Endometrial microvascular endothelial cells (primary cell): Measurements from ENCODE around the gene WDFY4. TPM values are rescaled to one million over a fixed set of nuclear protein-coding genes. Genes with fewer than 3 reads are reported as not detected.

Experiments
- in situ Hi-C: cut with HindIII; loops from 2 replicates; pipeline ENCODE4 v1.10.0; 2017; ENCODE audit warnings: low sequenced_read_pairs, low pct_unique_long_range_greater_than_20kb; ENCODE audit errors: inconsistent ontology term
- total RNA-seq: library from RNA; depleted of rRNA; stranded (reverse); fragments of >200 nt; gene quantifications from one replicate; pipeline ENCODE4 v1.2.3, GENCODE V29; 2015; ENCODE audit errors: inconsistent ontology term

WDFY4 gene
- total RNA-seq, 1 donor from 2014 or later, result 13.4 TPM

- in situ Hi-C loops, result no loop called here
These were observed 93.7 kb downstream of the WDFY4 start for GRCh38 chr10:48778193-48778857.

DNA sequence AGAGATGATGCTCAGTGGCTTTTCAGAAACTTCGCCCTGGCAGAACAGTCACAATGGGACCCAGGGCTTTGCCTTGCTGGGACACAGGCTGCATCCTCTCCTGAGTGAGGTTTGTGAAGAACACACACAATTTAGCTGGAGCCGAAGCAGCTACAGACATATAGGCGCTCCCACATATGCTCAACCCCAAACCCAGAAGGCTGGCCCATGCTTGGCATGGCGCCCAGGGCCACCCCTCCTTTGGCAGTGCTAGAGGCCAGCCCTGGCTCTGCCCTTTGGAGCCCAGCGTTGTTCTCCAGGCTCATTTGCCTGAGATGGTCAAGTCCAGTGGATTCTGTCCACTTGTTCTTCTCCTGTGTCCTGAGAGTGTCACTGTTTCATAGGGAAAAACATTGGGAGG lies 94.4 kb downstream of the WDFY4 start:
- in situ Hi-C loops, result no loop called here

DNA sequence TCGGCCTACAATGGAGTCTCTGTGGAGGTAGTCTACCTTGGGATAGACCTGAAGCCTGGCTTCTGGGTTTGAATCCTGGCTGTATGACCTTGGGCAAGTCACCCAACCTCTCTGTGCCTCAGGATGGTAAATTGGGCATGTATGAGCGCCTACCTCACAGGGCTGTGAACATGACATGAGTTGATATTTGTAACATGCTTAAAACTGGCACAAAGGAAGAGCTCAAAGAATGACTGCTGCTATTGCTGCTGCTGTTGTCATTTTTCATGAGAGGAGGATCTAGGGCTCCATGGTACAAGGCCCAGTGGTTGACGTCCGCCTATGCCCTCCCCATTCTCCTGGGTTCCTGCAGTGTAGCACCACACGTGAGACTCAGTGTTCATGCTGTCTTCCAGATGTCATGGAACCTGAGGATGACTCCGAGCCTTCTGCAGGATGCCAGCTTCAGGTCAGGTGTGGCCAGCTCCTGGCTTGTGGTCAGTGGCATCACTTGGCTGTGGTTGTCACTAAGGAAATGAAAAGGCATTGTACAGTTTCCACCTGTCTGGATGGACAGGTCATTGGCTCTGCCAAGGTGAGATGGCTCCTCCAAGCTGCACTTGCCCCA lies 95.0 kb downstream of the WDFY4 start:
- in situ Hi-C loops, result no loop called here

DNA sequence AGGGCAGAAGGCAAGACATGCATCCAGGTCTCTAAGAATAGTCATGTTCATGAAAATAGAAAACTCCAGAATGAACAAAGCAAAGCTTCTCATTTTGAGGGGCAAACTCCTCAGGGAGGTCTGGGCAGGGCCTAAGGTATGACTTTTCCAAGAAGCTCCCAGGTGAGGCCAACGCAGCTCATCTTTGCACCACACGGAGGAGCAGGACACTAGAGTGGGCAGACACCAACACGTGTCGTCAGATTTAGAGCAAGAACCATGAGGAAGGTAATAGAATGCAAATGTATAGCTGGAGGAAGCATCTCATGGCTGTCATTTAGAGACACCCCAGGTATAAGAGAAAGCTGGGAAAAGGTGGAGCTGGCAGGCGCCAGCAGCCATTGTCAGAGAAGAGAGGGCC lies 95.7 kb downstream of the WDFY4 start:
- in situ Hi-C loops, result no loop called here

GRCh38 chr10:48782386-48782785 lies 97.7 kb downstream of the WDFY4 start:
- in situ Hi-C loops, result no loop called here

- in situ Hi-C loops, result no loop called here
These were observed 99.4 kb downstream of the WDFY4 start for GRCh38 chr10:48784031-48784430.

- in situ Hi-C loops, result no loop called here
These were observed 101.1 kb downstream of the WDFY4 start for GRCh38 chr10:48785796-48786195.

GRCh38 chr10:48786606-48787282 lies 102.1 kb downstream of the WDFY4 start:
- in situ Hi-C loops, result no loop called here

- in situ Hi-C loops, result no loop called here
These were observed 103.9 kb downstream of the WDFY4 start for GRCh38 chr10:48788554-48788953.

- in situ Hi-C loops, result no loop called here
These were observed 105.1 kb downstream of the WDFY4 start for GRCh38 chr10:48789486-48790456.

DNA sequence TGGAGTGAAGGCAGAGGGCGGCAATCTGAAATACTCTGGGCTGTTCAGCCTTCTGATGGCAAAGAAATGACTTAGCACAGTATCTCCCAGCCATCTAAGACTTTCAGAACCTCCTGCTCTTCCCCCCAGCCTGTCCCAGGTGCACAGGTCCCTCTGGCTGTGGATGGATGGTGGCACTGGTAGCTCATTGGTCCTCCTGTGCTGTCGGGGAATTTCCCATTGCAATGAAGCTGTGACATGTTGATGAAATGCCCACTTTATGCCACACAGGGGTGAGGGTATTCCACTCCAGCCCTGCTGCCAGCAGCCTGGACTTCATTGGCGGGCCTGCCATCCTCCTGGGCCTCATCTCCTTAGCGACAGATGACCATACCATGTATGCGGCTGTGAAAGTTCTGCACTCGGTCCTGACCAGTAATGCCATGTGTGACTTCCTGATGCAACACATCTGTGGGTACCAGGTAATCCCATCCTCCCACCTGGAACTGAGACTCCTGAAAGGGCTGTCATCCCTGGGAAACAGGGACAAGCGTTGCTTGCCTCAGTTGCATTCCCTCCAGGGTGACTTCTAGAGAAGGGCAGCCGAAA lies 105.9 kb downstream of the WDFY4 start:
- in situ Hi-C loops, result no loop called here

- in situ Hi-C loops, result no loop called here
These were observed 106.7 kb downstream of the WDFY4 start for GRCh38 chr10:48791267-48791928.

DNA sequence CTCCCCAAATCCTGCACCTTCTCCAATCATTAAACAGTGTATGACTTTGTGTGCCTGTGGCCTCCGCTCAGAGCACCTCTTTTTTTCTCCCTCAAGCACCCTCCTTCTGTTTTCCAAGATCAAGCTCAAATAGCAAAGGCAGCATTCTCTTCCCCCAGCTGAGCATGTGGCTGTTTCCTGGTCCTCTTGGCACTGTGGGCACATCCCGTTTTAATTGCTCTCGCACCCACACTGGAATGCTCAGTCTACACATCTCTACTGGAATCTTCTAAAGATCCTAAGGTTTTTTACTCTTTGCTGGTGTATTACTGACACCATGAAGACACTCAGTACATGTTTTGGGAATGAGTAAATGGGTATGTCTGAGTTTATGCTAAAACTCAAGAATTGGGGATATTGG lies 107.4 kb downstream of the WDFY4 start:
- in situ Hi-C loops, result no loop called here

GRCh38 chr10:48792687-48793096 lies 108.0 kb downstream of the WDFY4 start:
- in situ Hi-C loops, result no loop called here

DNA sequence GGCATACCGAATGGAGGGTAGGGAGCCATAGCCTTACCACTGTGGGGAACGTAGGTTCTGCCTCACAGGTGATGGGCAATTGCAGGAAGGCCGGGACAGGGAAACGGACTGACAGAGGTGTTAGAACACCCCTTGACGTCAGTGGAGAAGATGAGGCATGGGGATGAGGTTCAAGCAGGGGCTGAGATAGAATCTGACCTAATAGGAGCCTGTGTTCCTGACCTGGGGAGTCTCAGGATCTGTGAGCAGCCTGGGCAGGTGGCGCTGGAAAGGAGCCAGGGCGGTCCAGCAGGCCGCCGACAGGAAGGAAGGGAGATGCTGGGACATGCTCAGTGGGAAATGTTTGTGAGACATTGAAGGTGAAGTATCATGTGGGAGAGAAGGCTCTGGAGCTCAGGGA lies 109.4 kb downstream of the WDFY4 start:
- in situ Hi-C loops, result no loop called here

DNA sequence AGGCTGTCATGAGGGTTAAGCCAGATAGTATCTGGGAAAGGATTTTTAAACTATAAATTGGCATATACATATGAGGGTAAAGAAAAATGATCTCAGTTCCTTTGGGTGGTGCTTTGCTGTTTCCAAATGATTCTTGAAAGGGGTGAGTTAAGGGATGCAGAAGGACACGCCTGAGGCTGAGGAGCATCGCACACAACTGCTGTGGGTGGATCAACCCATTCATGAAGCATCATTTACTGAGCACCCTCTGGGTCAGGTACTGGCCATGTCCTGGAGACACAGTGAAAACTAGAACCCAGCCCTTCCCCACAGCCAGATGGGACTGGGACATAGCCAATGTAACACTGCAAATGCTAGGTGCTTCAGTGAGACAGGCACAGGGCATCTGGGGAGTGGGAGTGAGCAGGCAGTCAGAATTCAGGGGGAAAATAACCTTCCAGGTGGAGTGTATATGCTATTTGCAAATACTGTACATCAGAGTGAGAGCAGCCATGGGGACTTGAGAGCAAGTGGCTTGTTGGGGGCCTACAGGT lies 112.1 kb downstream of the WDFY4 start:
- in situ Hi-C loops, result no loop called here

DNA sequence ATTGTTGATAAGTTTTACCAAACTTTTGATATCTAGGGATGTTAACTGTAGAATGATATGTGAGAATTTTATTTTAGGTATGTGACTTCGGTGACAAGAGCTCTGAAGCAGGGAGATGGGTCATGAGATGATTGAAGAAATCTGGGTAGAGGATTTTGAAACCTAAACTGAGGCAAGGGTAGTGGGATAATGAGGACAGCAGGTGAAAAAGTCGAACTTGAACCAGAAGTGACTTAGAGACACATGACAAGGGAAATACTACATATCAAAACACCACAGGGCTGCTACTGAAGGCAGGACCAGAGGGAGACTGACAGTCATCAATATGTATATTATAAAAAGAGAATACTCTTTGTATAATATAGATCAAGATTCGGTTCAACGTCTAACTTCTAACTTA lies 113.2 kb downstream of the WDFY4 start:
- in situ Hi-C loops, result no loop called here
